Panc1 (cell line): Measurements from ENCODE around the gene FRK.

Source experiments
- POLR2AphosphoS5 ChIP-seq: IDR thresholded peaks from 2 replicates; pipeline ENCODE4 v1.6.1; 2012; ENCODE audit warnings: mild to moderate bottlenecking, low read depth, low read length, moderate library complexity
- TF ChIP-seq, protein P1 (sequence below): fragments of 450-650 bp; IDR thresholded peaks from 2 replicates; pipeline ENCODE4 v1.5.1; 2017; ENCODE audit warnings: mild to moderate bottlenecking

- TF ChIP-seq, protein P1, sequence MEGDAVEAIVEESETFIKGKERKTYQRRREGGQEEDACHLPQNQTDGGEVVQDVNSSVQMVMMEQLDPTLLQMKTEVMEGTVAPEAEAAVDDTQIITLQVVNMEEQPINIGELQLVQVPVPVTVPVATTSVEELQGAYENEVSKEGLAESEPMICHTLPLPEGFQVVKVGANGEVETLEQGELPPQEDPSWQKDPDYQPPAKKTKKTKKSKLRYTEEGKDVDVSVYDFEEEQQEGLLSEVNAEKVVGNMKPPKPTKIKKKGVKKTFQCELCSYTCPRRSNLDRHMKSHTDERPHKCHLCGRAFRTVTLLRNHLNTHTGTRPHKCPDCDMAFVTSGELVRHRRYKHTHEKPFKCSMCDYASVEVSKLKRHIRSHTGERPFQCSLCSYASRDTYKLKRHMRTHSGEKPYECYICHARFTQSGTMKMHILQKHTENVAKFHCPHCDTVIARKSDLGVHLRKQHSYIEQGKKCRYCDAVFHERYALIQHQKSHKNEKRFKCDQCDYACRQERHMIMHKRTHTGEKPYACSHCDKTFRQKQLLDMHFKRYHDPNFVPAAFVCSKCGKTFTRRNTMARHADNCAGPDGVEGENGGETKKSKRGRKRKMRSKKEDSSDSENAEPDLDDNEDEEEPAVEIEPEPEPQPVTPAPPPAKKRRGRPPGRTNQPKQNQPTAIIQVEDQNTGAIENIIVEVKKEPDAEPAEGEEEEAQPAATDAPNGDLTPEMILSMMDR = no peak
- TF ChIP-seq POLR2AphosphoS5 = no peak
Observed at GRCh38 chr6:115898246-115898645, 162.4 kb downstream of the FRK start.
